A673 (cell line): ENCODE measurements around the gene PRR5.

ENCODE experiments used
- CTCF ChIP-seq: fragments of 300-800, 200-600 bp; sonication (generic); conservative IDR thresholded peaks from 2 replicates; pipeline ENCODE4 v1.5.1; 2017; ENCODE audit warnings: low read depth, mild to moderate bottlenecking, antibody characterized with exemption, low read length, moderate library complexity, mixed read lengths
- EZH2 ChIP-seq: fragments of 200-600 bp; sonication (generic); IDR thresholded peaks from 2 replicates; pipeline ENCODE4 v1.6.1; 2017; ENCODE audit warnings: borderline replicate concordance, low read depth, mild to moderate bottlenecking, mixed read lengths, antibody characterized with exemption, low read length; ENCODE audit not compliant: poor library complexity, severe bottlenecking

GRCh38 chr22:44734278-44734677 is 32.3 kb downstream of the PRR5 start:
- TF ChIP-seq CTCF (no peak), EZH2 (no peak)
